DND-41 (cell line): ENCODE data around the gene MICALL2.

Experiments used
- ATAC-seq: fragments of 200-7000 bp; cut with Tn5 transposase; 3 replicates; pipeline ENCODE4 v1.9.1; 2021; ENCODE audit warnings: low read depth; ENCODE audit not compliant: insufficient read depth
- DNase-seq: peaks from one replicate; pipeline ENCODE4 v3.0.0-alpha.2; 2020
- H2AFZ ChIP-seq: 2 replicates; pipeline ENCODE4 v1.6.0; 2012; ENCODE audit warnings: low read depth, low read length
- H3K27ac ChIP-seq: 2 replicates; pipeline ENCODE4 v1.5.1; 2012; ENCODE audit warnings: low read length, inconsistent platforms
- H3K27me3 ChIP-seq: fragments of 200-600 bp; sonication (generic); 2 replicates; pipeline ENCODE4 v1.6.0; 2012; ENCODE audit warnings: low read length, mild to moderate bottlenecking, inconsistent platforms; ENCODE audit not compliant: insufficient read depth, poor library complexity
- H3K36me3 ChIP-seq: 2 replicates; pipeline ENCODE4 v1.5.1; 2012; ENCODE audit warnings: low read length, inconsistent platforms; ENCODE audit not compliant: insufficient read depth
- H3K4me1 ChIP-seq: 2 replicates; pipeline ENCODE4 v1.5.1; 2012; ENCODE audit warnings: mild to moderate bottlenecking, low read length; ENCODE audit not compliant: insufficient read depth
- H3K4me2 ChIP-seq: 2 replicates; pipeline ENCODE4 v1.6.0; 2012; ENCODE audit warnings: mild to moderate bottlenecking, moderate library complexity, low read length, inconsistent platforms; ENCODE audit not compliant: insufficient read depth
- H3K4me3 ChIP-seq, 2 experiments: fragments of 200-600 bp in 1 of 2; shearing (Covaris generic) in 1 of 2; 2 replicates each; pipeline ENCODE4 v1.5.1; 2012 to 2016; ENCODE audit warnings: inconsistent platforms in 2 of 2, low read length in 2 of 2, mild to moderate bottlenecking in 2 of 2, low read depth in 1 of 2, moderate library complexity in 1 of 2
- H3K79me2 ChIP-seq: 2 replicates; pipeline ENCODE4 v1.6.0; 2012; ENCODE audit warnings: low read length, inconsistent platforms; ENCODE audit not compliant: insufficient read depth
- H3K9ac ChIP-seq: 2 replicates; pipeline ENCODE4 v1.6.0; 2012; ENCODE audit warnings: low read depth, mild to moderate bottlenecking, inconsistent platforms, low read length, moderate library complexity
- H3K9me3 ChIP-seq: 2 replicates; pipeline ENCODE4 v1.5.1; 2012; ENCODE audit warnings: low read length, moderate library complexity, mild to moderate bottlenecking, inconsistent platforms; ENCODE audit not compliant: insufficient read depth, severe bottlenecking
- H4K20me1 ChIP-seq: 2 replicates; pipeline ENCODE4 v1.6.0; 2012; ENCODE audit warnings: low read length; ENCODE audit not compliant: insufficient read depth
- CTCF ChIP-seq: IDR thresholded peaks from 2 replicates; pipeline ENCODE4 v1.5.1; 2012; ENCODE audit warnings: borderline replicate concordance, low read length, moderate library complexity, mild to moderate bottlenecking; ENCODE audit not compliant: poor library complexity, severe bottlenecking; ENCODE audit errors: extremely low read depth
- EZH2 ChIP-seq: IDR thresholded peaks from 3 replicates; pipeline ENCODE4 v1.6.1; 2012; ENCODE audit warnings: borderline replicate concordance, low read depth, mild to moderate bottlenecking, moderate library complexity, low read length, inconsistent platforms; ENCODE audit not compliant: severe bottlenecking

MICALL2 gene

GRCh38 chr7:1498370-1499305 is 39.4 kb upstream of the MICALL2 start:
- peaks cover 23% of the 10 kb centered on the region for H3K4me1 ChIP-seq
- H3K36me3 ChIP-seq = peaks cover 92% of the 10 kb centered on the region
- no peak overlapping the region for H3K27ac ChIP-seq
- H3K4me2 ChIP-seq = no peak overlapping the region
- H3K79me2 ChIP-seq = peaks cover 32% of the 10 kb centered on the region
- H3K9ac ChIP-seq = no peak overlapping the region
- ATAC-seq = no peak
- H4K20me1 ChIP-seq = peaks cover 37% of the 10 kb centered on the region
- no peak for DNase-seq
- H3K4me3 ChIP-seq = no peak overlapping the region
- TF ChIP-seq EZH2 (no peak), CTCF (no peak)
- H3K27me3 ChIP-seq = no peaks in the 10 kb centered on the region
- no peak overlapping the region for H2AFZ ChIP-seq
- no peaks in the 10 kb centered on the region for H3K9me3 ChIP-seq

GRCh38 chr7:1497293-1497927 is 38.1 kb upstream of the MICALL2 start:
- no peak overlapping the region for H3K9ac ChIP-seq
- no peak for ATAC-seq

GRCh38 chr7:1496531-1497292 is 37.4 kb upstream of the MICALL2 start:
- DNase-seq = no peak
- Histone ChIP-seq H3K36me3 (peaks cover 89% of the 10 kb centered on the region), H3K4me3 (no peak overlapping the region), H3K27me3 (no peaks in the 10 kb centered on the region), H3K9me3 (no peaks in the 10 kb centered on the region), H4K20me1 (peaks cover 18% of the 10 kb centered on the region), H3K4me2 (no peak overlapping the region), H3K27ac (no peak overlapping the region), H3K4me1 (peaks cover 4% of the 10 kb centered on the region), H2AFZ (no peak overlapping the region), H3K79me2 (peaks cover 13% of the 10 kb centered on the region), H3K9ac (no peak overlapping the region)
- ATAC-seq = no peak
- TF ChIP-seq CTCF (no peak), EZH2 (no peak)

More at GRCh38 chr7:1497293-1497927, 38.1 kb upstream of the MICALL2 start:
- no peak overlapping the region for H3K4me3 ChIP-seq
- H3K9me3 ChIP-seq = no peaks in the 10 kb centered on the region
- H3K4me1 ChIP-seq = peaks cover 11% of the 10 kb centered on the region
- H3K36me3 ChIP-seq = peaks cover 91% of the 10 kb centered on the region
- no peak overlapping the region for H3K27ac ChIP-seq
- TF ChIP-seq EZH2 (no peak), CTCF (no peak)
- H3K4me2 ChIP-seq = no peak overlapping the region
- peaks cover 20% of the 10 kb centered on the region for H3K79me2 ChIP-seq
- peaks cover 25% of the 10 kb centered on the region for H4K20me1 ChIP-seq
- no peak overlapping the region for H2AFZ ChIP-seq
- H3K27me3 ChIP-seq = no peaks in the 10 kb centered on the region
- DNase-seq = no peak
